ENCODE measurements around the gene PLEKHA1.

GRCh38 chr10:122343135-122343800 lies 31.2 kb upstream of the PLEKHA1 start:
- TF ChIP-seq CTCF (IDR thresholded peaks at IDR 0.05; ENCODE audit: extremely low read depth in 1 of 2, insufficient read depth in 1 of 2, low read depth in 1 of 2, low read length in 2 of 2) (no peak), EZH2 (IDR thresholded peaks at IDR 0.05; ENCODE audit: borderline replicate concordance, low read depth, low read length, severe bottlenecking) (no peak), POLR2A (IDR thresholded peaks at IDR 0.05; ENCODE audit: low read depth, low read length) (no peak)
